Measurements from ENCODE around the gene CDK15.
"Not testable (repeated sequence)": the region's sequence is repeated elsewhere in the genome, so short reads cannot be mapped to it uniquely, and the experiment has no call there.

DNA sequence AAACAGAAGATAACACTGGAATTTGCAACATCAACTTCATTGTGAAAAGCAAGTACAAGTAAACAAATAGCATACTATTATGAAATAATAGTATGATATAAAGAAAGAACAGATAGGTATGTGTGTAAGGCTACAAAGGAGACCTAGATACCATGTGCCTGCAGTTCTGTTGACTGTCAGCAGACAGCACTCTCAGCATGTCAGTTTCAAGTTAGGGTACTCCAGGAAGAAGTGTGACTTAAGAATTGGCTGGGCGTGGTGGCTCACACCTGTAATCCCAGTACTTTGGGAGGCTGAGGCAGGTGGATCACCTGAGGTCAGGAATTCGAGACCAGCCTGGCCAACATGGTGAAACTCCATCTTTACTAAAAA is 7.4 kb upstream of the CDK15 start:
- TF ChIP-seq POLR2A (IDR thresholded peaks at IDR 0.05), result not testable (repeated sequence)
- TF ChIP-seq, protein P1, sequence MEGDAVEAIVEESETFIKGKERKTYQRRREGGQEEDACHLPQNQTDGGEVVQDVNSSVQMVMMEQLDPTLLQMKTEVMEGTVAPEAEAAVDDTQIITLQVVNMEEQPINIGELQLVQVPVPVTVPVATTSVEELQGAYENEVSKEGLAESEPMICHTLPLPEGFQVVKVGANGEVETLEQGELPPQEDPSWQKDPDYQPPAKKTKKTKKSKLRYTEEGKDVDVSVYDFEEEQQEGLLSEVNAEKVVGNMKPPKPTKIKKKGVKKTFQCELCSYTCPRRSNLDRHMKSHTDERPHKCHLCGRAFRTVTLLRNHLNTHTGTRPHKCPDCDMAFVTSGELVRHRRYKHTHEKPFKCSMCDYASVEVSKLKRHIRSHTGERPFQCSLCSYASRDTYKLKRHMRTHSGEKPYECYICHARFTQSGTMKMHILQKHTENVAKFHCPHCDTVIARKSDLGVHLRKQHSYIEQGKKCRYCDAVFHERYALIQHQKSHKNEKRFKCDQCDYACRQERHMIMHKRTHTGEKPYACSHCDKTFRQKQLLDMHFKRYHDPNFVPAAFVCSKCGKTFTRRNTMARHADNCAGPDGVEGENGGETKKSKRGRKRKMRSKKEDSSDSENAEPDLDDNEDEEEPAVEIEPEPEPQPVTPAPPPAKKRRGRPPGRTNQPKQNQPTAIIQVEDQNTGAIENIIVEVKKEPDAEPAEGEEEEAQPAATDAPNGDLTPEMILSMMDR (IDR thresholded peaks at IDR 0.05 in 4 of 5, conservative IDR thresholded peaks at IDR 0.05 in 1 of 5), result not testable (repeated sequence)

Measured in gastrocnemius medialis (tissue), 4 donors.